GM18520 (cell line): ENCODE results near the gene LYRM1.
"Not testable (repeated sequence)": the region's sequence is repeated elsewhere in the genome, so short reads cannot be mapped to it uniquely, and the experiment has no call there.

Experiments
- ATAC-seq: cut with Tn5 transposase; IDR thresholded peaks from one replicate; pipeline ENCODE4 v1.9.1; 2021; ENCODE audit not compliant: unreplicated experiment

Gene LYRM1, protein sequence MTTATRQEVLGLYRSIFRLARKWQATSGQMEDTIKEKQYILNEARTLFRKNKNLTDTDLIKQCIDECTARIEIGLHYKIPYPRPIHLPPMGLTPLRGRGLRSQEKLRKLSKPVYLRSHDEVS

GRCh38 chr16:20900299-20901067 lies at the start of gene LYRM1, which contains the start of gene DCUN1D3:
Gene LYRM1, plus strand, starts transcription at chr16:20900771. Its CDS starts 14,785 bp downstream, at chr16:20915556.
Gene DCUN1D3, minus strand, starts transcription at chr16:20900358. Its CDS starts 37,820 bp downstream, at chr16:20862538.
- ATAC-seq, result peak; percentile 56

DNA sequence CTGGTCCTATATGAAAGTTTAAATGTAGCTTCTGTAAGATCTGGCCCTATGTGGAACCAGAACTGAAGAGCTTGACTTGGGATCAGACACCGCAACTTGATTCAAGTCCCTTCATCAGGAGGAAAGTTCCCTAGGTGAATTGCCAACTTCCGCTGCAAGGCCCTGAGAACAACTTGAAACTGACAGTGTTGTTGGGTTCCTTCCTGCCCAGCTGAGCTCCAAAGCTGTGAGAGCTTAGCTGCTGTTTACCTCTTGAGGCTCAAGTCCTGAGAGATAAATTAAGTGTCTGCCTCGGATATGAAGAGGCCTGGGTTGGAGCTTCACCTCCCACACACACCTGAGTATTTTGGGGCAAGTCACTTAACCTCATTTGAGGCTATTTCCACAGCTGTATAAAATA lies 49.6 kb upstream of the LYRM1 start:
- no peak for ATAC-seq

DNA sequence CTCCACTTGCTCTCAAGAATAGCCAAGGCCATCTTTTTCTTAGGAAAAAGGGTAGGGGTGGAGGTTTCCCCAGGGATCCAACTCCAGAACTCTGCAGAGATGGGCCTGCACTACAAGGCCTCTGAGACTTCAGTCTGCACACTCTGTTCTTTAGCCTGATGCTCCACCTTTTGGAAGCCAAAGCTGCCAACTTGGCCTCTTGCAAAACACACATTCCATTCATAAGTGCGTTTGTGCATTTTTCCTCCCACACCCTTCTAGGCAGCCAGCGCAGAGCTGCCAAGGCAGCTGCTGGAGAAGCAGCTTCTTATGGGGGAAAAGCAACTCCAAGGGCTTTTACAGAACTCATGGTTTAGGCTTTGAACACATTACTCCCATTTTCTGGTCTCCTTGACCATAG lies 49.0 kb upstream of the LYRM1 start:
- no peak for ATAC-seq

DNA sequence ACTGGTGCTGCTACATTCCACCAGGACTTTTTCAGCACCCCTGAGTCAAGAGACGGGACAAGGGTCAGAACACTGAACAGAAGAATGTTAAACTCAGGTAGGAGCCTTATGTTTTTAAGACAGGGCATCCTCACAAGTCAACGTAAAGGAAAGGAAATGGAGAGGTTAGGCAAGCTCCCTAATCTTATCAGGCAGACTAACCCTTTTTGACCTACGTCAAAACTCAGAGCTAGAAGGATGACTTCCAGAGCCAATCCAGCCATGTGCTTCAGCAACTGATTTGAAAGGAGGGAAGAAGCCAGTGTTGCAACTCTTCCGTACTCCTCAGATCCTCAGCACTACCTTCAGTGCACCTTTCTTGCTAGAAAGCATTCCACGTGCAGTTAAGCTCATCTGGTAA lies 47.4 kb upstream of the LYRM1 start:
- no peak for ATAC-seq

DNA sequence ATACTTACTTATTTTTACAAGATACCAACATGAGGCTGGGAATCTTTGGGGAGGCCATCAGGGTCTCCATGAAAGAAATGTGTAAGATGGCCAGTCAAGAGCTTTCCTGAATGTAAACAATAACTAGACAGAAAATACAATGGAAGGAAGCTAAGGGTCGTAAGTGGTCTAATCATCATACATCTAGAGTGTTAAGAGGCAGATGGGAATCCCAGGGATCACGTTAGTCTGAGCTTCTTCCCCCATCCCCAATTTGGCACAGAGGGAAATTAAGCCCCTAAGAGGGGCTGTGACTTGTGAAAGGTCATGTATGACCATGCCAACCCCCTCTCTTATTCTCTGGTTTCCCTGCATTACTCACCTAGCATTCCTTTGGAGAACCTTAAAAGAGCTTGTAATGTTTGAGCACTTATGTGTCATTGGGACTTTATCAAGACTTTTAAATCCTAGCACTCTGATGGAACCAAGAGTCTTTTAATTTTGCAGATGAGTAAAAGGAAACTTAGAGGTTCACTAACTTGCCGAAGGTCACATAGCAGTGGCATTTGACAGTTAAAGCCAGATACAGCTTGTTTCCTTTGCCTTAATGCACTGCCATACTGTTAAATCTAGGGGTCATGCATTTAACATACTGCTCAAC lies 46.5 kb upstream of the LYRM1 start:
- ATAC-seq, result no peak

DNA sequence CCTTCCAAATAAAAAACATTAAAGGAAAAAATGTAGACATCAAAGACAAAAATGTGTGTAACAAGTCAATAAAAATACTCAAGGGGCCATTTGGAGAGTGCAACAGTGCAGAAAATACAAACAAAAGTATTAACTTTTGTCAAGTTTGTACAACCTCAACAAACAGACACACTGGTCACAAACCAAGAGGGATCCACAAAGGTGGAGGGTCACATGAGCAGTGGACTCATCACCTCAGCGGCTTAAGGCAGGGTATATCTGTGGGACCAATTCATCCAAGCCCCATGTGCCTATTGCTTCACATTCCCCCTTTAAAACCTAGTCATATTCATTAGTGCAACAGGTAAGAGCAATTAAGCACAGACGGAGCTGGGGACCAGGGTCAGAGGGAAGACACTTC lies 45.6 kb upstream of the LYRM1 start:
- ATAC-seq, result no peak

- ATAC-seq, result no peak
These were observed 43.3 kb upstream of the LYRM1 start for GRCh38 chr16:20857281-20857680.

GRCh38 chr16:20859229-20859628 lies 41.3 kb upstream of the LYRM1 start:
- ATAC-seq, result no peak

DNA sequence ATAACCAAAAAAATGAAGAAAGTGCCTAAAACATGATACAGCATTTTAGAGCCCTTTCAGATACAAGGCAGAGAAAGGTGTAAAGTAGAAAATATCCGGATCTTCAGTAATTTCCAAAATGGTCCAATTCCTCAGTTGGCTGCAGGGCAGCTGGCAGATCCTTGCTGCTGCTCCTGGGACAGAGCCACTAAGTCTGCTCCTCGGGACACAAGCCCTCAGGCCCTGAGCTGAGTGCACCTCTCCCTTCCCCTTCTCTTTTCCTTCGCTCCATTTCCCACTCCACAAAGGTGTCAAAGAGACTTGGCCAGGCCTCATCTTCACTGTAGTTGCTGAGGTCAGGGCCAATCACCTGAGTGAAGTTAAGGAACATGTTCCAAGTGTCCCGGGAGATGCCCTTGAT lies 40.9 kb upstream of the LYRM1 start:
- no peak for ATAC-seq

DNA sequence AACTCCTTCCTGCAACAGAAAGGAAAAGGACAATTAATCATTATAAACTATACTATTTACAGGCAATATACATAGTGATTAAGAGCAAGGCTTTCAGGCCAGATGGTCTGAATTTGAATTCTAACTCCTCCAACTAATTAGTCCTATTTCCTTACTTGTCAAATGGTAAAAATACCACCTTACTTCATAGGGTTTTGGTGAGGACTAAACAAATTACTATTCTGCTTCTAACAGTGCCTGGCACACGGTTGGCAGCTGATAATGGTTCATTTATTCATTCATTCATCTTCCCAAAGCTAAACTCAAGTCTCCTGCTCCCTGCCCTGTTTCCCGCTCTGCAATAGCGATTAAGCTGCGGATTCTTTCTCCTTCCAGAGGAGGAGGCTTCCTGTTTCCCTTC lies 40.2 kb upstream of the LYRM1 start:
- ATAC-seq, result no peak

- not testable (repeated sequence) for ATAC-seq
These were observed 39.6 kb upstream of the LYRM1 start for GRCh38 chr16:20860995-20861394.

GRCh38 chr16:20862162-20862960 lies 38.2 kb upstream of the LYRM1 start:
- no peak for ATAC-seq

DNA sequence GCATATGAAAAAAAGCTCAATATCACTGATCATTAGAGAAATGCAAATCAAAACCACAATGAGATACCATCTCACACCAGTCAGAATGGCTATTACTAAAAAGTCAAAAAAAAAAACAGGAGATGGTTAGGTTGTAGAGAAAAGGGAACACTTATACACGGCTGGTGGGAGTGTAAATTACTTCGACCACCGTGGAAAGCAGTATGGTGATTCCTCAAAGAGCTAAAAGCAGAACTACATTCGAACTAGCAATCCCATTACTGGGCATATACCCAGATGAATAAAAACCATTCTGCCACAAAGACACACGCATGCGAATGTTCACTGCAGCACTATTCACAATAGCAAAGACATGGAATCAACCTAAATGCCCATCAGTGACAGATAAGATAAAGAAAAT lies 36.2 kb upstream of the LYRM1 start:
- ATAC-seq, result not testable (repeated sequence)

DNA sequence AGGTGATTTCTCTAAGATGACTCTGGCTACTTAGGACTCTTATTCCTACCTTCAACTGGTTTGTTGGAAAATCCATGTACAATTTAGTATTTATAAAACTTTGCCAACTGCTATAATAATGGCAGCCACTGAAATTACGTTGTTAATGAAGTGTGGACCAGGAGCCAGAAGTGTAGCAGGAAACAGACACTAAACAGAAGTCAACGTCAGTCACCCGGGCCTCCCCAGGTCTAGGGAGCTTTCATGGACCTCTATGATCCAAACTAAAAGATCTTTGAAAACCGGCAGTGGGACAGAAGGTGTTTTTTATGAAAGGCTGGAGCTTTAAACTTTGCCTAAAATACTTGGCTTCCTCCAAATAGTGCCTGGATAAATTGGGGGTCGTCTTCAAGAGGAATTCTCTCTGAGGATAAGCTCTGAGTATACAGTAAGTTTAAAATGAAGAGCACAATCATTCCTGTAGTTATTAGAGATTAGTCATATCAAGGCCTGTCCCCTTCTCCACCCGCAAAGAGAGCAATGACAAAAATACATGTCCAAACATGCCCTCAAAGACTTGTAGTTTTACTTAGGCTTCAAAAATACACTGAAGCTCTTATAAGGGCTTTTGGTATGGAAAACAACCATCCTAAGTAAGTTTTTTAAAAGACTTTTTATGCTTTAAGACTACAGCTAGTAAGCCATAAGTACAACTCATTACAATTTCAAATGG lies 35.0 kb upstream of the LYRM1 start:
- peak; percentile 68 for ATAC-seq

DNA sequence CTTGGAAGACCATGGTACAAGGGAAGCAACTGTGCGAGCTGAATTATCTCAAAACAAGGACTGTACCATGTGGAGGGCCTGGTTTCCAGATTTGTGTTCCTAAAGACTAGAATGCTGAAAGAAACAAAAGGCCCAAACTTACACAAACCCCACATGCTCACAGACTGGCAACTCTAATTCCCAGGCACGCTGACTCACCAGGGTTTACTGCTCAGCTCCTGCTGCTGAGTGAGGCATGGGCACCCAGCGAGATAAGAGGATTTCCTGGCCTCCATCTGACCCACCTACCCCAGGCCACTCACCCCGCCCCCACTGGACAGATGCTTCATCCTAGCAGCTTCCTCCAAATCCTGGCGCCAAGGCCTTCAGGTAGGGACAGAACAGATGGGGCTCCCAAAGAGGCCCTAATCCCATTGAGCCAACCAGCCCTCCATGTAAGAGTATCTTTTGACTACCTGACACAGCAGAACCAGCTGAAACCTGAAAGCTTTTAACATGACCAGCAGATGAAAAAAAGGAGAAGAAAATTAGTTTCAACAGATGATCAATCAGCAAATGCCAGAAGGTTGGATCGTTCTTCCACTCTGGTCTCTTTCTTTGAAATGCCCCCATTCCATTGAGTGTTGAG lies 34.3 kb upstream of the LYRM1 start:
- ATAC-seq, result peak; percentile 17

DNA sequence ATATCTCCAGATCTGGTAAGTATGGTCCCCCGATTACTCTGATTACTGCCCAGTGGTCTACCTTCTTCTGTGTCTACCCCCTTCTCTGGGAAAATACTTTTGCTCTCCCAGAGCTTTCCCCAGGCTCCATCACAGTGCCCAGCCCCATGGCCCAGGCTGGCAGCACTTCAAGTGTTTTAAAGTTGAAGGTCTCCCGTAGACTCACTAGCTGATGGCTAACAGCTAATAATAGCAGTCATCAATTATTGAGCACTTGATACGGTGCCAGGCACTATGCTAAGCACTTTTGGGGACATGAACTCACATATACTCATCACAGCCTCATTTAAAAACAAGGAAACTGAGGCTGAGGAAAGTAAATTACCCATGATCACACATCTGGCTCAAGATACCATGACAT lies 33.8 kb upstream of the LYRM1 start:
- ATAC-seq, result no peak

DNA sequence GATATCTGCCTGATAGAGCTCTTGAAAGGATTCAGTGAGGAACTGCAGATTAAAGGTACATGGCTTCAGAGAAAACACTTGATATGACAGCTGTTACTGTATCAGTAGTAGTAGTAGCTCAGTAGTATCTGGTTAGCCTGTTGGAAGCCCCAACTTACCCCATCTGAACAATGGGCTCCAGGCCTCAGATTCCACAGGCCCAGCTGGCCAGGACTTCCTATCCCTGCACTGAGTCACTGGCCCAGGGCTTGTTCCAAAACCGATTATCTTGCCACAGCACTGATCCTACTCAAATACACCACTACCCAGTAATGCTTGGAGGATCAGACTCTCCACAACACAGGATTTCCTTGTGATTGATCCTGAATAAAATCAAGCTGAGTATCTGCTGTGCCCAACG lies 33.0 kb upstream of the LYRM1 start:
- no peak for ATAC-seq

DNA sequence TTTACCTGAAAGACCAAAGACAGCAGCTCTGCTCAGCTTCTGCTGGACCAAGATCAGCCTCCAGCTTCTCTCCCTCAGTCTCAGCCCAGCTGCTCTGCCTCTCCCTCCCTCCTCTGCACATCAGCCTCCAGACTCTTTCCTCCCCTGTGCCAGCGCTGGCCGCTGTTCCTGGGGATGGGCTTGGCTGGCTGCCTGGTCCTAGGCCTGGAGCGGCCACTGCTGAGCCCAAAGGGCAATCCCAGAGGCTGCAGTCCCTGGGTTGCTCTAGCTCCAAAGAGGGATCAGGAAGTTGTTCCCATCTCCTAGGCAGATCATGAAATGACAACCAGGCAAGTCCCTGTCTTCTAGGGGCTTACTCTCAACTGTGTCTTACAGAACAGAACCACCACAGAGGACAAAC lies 31.7 kb upstream of the LYRM1 start:
- no peak for ATAC-seq

GRCh38 chr16:20870122-20870820 lies 30.3 kb upstream of the LYRM1 start:
- ATAC-seq, result no peak

- ATAC-seq, result no peak
These were observed 29.3 kb upstream of the LYRM1 start for GRCh38 chr16:20871258-20871657.
